GM12801 (cell line): Measurements from ENCODE around the gene LRP11.

ENCODE experiments used
- CTCF ChIP-seq: IDR thresholded peaks from one replicate; pipeline ENCODE4 v1.5.1; 2011; ENCODE audit warnings: control low read depth; ENCODE audit not compliant: insufficient read length; ENCODE audit errors: extremely low read depth

The LRP11 gene

GRCh38 chr6:149847939-149848267 lies 16.3 kb downstream of the LRP11 start:
- TF ChIP-seq CTCF: no peak

GRCh38 chr6:149846321-149846720 lies 17.8 kb downstream of the LRP11 start:
- TF ChIP-seq CTCF: no peak

GRCh38 chr6:149845549-149845948 lies 18.6 kb downstream of the LRP11 start:
- TF ChIP-seq CTCF: no peak

- no peak for TF ChIP-seq CTCF
Observed at GRCh38 chr6:149844480-149844879, 19.7 kb downstream of the LRP11 start.

GRCh38 chr6:149843051-149843633 lies 21.0 kb downstream of the LRP11 start:
- no peak for TF ChIP-seq CTCF

- no peak for TF ChIP-seq CTCF
Observed at GRCh38 chr6:149842331-149842730, 21.8 kb downstream of the LRP11 start.

- no peak for TF ChIP-seq CTCF
Observed at GRCh38 chr6:149840345-149841075, 23.6 kb downstream of the LRP11 start.
